Endothelial cell of umbilical vein (primary cell): ENCODE results near the gene ABR. TPM values are rescaled to one million over a fixed set of nuclear protein-coding genes. Genes with fewer than 3 reads are reported as not detected.

Experiments used
- BruUV-seq: library from RNA; stranded (reverse); fragments of 400-500 nt; replicated peaks from 2 replicates; lab custom pipeline; 2021; lab: Mats Ljungman, UMichigan
- CTCF ChIA-PET: fragments of 300-600, 350-600 bp; sonication (Branson Sonifier 250); formaldehyde crosslinking; loops from one replicate; lab custom pipeline; 2021; ENCODE audit warnings: antibody characterized with exemption, inconsistent platforms; lab: Charles Lee
- POLR2A ChIA-PET: fragments of 300-600, 350-600 bp; sonication (Branson Sonifier 250); formaldehyde crosslinking; loops from one replicate; lab custom pipeline; 2021; ENCODE audit warnings: antibody characterized with exemption, inconsistent platforms; lab: Charles Lee
- DNase-seq: peaks from one replicate; pipeline ENCODE4 v3.0.0-alpha.2; 2011; ENCODE audit warnings: low read depth, low spot score
- FAIRE-seq: peaks from 2 replicates; lab custom pipeline; 2011; peaks lifted over from hg19 to GRCh38; lab: Jason Lieb, UNC
- H2AFZ ChIP-seq: 2 replicates; pipeline ENCODE4 v1.6.0; 2012; ENCODE audit warnings: low read depth, low read length, control low read depth, inconsistent platforms
- H3K27ac ChIP-seq: 2 replicates; pipeline ENCODE4 v1.5.1; 2011; ENCODE audit warnings: low read depth, mild to moderate bottlenecking, control low read depth, low read length, moderate library complexity; ENCODE audit not compliant: insufficient read depth
- H3K27me3 ChIP-seq, 2 experiments: 2 replicates each; pipeline versions ENCODE4 v1.6.0 to v1.6.1; 2011; ENCODE audit warnings: low read length in 2 of 2, mixed read lengths in 1 of 2; ENCODE audit not compliant: control insufficient read depth in 2 of 2, insufficient read depth in 2 of 2
- H3K36me3 ChIP-seq, 2 experiments: 2 replicates in 1 of 2; 3 replicates in 1 of 2; pipeline ENCODE4 v1.5.1; 2011; ENCODE audit warnings: low read length in 2 of 2, mild to moderate bottlenecking in 1 of 2, moderate library complexity in 1 of 2; ENCODE audit not compliant: control insufficient read depth in 2 of 2, insufficient read depth in 2 of 2; ENCODE audit errors: extremely low read depth in 1 of 2
- H3K4me1 ChIP-seq: 3 replicates; pipeline ENCODE4 v1.5.1; 2011; ENCODE audit warnings: mild to moderate bottlenecking, low read length; ENCODE audit not compliant: control insufficient read depth, insufficient read depth; ENCODE audit errors: extremely low read depth
- H3K4me2 ChIP-seq: 2 replicates; pipeline ENCODE4 v1.6.1; 2011; ENCODE audit warnings: low read length, control low read depth, mixed read lengths; ENCODE audit not compliant: insufficient read depth
- H3K4me3 ChIP-seq, 3 experiments: fragments of 200-600 bp in 1 of 3; sonication (generic), shearing (Covaris generic) in 1 of 3; replicated peaks in 1 of 3; 2 replicates each; pipeline ENCODE4 v1.5.1; 2011 to 2016; ENCODE audit warnings: control low read depth in 3 of 3, low read length in 3 of 3, mild to moderate bottlenecking in 2 of 3, inconsistent platforms in 1 of 3, low read depth in 1 of 3, moderate library complexity in 1 of 3; ENCODE audit not compliant: insufficient read depth in 1 of 3
- H3K79me2 ChIP-seq: 2 replicates; pipeline ENCODE4 v1.6.0; 2012; ENCODE audit warnings: low read length, inconsistent platforms; ENCODE audit not compliant: control insufficient read depth, insufficient read depth
- H3K9ac ChIP-seq: replicated peaks from 2 replicates; pipeline ENCODE3; 2011; ENCODE audit warnings: low read length, control low read depth; ENCODE audit not compliant: insufficient read depth; ENCODE audit errors: extremely low read depth
- H3K9me1 ChIP-seq: replicated peaks from 3 replicates; pipeline ENCODE4 v1.6.0; 2011; ENCODE audit warnings: mild to moderate bottlenecking, low read length; ENCODE audit not compliant: control insufficient read depth, insufficient read depth; ENCODE audit errors: extremely low read depth
- H3K9me3 ChIP-seq: replicated peaks from 2 replicates; pipeline ENCODE4 v1.5.1; 2012; ENCODE audit warnings: low read length, inconsistent platforms; ENCODE audit not compliant: control insufficient read depth, insufficient read depth
- H4K20me1 ChIP-seq: replicated peaks from 2 replicates; pipeline ENCODE3; 2011; ENCODE audit warnings: mild to moderate bottlenecking, low read length; ENCODE audit not compliant: control insufficient read depth, insufficient read depth; ENCODE audit errors: extremely low read depth
- EZH2 ChIP-seq: IDR thresholded peaks from 2 replicates; pipeline ENCODE4 v1.6.1; 2012; ENCODE audit warnings: borderline replicate concordance, low read depth, mild to moderate bottlenecking, moderate library complexity, low read length, inconsistent platforms; ENCODE audit not compliant: severe bottlenecking
- FOS ChIP-seq: IDR thresholded peaks from 2 replicates; pipeline ENCODE4 v1.6.1; 2011; ENCODE audit warnings: mild to moderate bottlenecking, low read length, moderate library complexity, borderline replicate concordance; ENCODE audit not compliant: insufficient read depth
- GATA2 ChIP-seq: IDR thresholded peaks from 2 replicates; pipeline ENCODE4 v1.7.0; 2011; ENCODE audit warnings: low read depth, mild to moderate bottlenecking, moderate library complexity, mixed read lengths, low read length; ENCODE audit not compliant: insufficient read length, insufficient read depth
- JUN ChIP-seq: IDR thresholded peaks from 2 replicates; pipeline ENCODE4 v1.6.1; 2011; ENCODE audit warnings: borderline replicate concordance, low read depth; ENCODE audit not compliant: insufficient read length, insufficient read depth
- MYC ChIP-seq: IDR thresholded peaks from one replicate; pipeline ENCODE4 v1.6.1; 2011; ENCODE audit warnings: mild to moderate bottlenecking, low read depth, low read length
- POLR2A ChIP-seq: IDR thresholded peaks from 2 replicates; pipeline ENCODE4 v1.6.1; 2012; ENCODE audit warnings: low read depth, mild to moderate bottlenecking, control low read depth, low read length
- POLR2AphosphoS5 ChIP-seq: IDR thresholded peaks from 2 replicates; pipeline ENCODE4 v1.6.1; 2012; ENCODE audit warnings: low read depth, mild to moderate bottlenecking, control low read depth, low read length, moderate library complexity; ENCODE audit not compliant: insufficient read depth
- dilution Hi-C: fragments of 300-500 bp; cut with MboI; formaldehyde crosslinking; loops from one replicate; pipeline ENCODE4 v1.15.0; 2019; ENCODE audit warnings: low sequenced_read_pairs; ENCODE audit not compliant: extremely low pct_ligation_motif_present
- intact Hi-C: fragments of 100-400 bp; cut with micrococcal nuclease; formaldehyde crosslinking; loops from one replicate; pipeline ENCODE4 v1.10.0; 2022
- polyA plus RNA-seq, 4 experiments: library from polyadenylated mRNA; depleted of rRNA in 3 of 4; stranded (reverse) in 3 of 4; unstranded in 1 of 4; fragments of >200 nt; gene quantifications; 2 replicates each; pipeline versions ENCODE4 v1.2.1 to v1.2.3, GENCODE V29; 2011 to 2012; ENCODE audit warnings: missing spikeins in 1 of 4
- total RNA-seq: library from RNA; stranded (reverse); gene quantifications from 2 replicates; pipeline ENCODE4 v1.2.3, GENCODE V29; 2021
- TF ChIP-seq, protein P1 (sequence below): IDR thresholded peaks from 2 replicates; pipeline ENCODE4 v1.6.1; 2011; ENCODE audit not compliant: insufficient read depth, insufficient read length
- TF ChIP-seq, protein P2 (sequence below), 2 donors: IDR thresholded peaks; 1 replicate in 1 of 2; 2 replicates in 1 of 2; pipeline ENCODE4 v1.5.1; 2011; ENCODE audit warnings: low read length in 2 of 2, mild to moderate bottlenecking in 2 of 2, moderate library complexity in 2 of 2, control low read depth in 1 of 2, inconsistent platforms in 1 of 2, low read depth in 1 of 2; ENCODE audit not compliant: insufficient read depth in 1 of 2; ENCODE audit errors: extremely low read depth in 1 of 2

ABR gene
- total and polyA plus RNA-seq, 2 donors (not counting 3 experiments of a cell fraction or from before 2014, with no cell fraction given): 83.5 to 96.8 TPM

DNA sequence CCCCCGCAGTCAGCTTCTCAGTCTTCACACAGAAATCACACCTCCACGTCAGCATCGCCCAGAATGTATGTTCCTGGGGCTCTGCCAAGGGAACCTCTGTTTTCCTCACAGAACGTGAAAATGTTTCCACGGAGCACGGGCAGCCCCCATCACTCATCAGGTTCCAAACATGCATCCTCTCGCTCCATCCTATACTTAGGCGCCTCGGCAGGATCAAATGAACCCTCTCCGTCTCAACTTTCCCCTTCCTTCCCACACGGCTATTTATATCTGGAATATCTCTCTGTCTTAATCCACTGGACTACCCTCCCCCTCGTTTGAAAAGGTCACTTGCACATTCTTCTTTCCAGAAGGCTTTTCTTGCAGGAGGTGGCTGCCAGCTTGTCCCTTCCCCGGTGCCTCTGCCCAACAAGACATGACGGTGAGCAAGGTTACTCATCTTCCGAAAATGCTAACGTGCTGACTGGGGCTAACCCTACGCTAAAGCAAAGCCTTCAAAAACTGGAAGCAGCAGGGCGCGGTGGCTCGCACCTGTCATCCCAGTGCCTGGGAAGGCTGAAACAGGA lies 221.8 kb downstream of the ABR start:
- BruUV-seq: no TSS peak
- no peak overlapping the region for H3K4me3 ChIP-seq
- POLR2A ChIA-PET: no interaction called here
- peaks cover 5% of the 10 kb centered on the region for H3K4me1 ChIP-seq
- no peak overlapping the region for H2AFZ ChIP-seq
- no peak for DNase-seq
- intact Hi-C loops: no loop called here
- peaks cover 2% of the 10 kb centered on the region for H3K79me2 ChIP-seq
- no peaks in the 10 kb centered on the region for H3K9me3 ChIP-seq
- no peaks in the 10 kb centered on the region for H4K20me1 ChIP-seq
- CTCF ChIA-PET: no interaction called here
- no peak overlapping the region for H3K4me2 ChIP-seq
- no peak for TF ChIP-seq EZH2
- TF ChIP-seq, protein P1, sequence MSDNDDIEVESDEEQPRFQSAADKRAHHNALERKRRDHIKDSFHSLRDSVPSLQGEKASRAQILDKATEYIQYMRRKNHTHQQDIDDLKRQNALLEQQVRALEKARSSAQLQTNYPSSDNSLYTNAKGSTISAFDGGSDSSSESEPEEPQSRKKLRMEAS: no peak
- TF ChIP-seq, protein P2, sequence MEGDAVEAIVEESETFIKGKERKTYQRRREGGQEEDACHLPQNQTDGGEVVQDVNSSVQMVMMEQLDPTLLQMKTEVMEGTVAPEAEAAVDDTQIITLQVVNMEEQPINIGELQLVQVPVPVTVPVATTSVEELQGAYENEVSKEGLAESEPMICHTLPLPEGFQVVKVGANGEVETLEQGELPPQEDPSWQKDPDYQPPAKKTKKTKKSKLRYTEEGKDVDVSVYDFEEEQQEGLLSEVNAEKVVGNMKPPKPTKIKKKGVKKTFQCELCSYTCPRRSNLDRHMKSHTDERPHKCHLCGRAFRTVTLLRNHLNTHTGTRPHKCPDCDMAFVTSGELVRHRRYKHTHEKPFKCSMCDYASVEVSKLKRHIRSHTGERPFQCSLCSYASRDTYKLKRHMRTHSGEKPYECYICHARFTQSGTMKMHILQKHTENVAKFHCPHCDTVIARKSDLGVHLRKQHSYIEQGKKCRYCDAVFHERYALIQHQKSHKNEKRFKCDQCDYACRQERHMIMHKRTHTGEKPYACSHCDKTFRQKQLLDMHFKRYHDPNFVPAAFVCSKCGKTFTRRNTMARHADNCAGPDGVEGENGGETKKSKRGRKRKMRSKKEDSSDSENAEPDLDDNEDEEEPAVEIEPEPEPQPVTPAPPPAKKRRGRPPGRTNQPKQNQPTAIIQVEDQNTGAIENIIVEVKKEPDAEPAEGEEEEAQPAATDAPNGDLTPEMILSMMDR (IDR thresholded peaks at IDR 0.05; ENCODE audit: extremely low read depth in 1 of 2, insufficient read depth in 1 of 2, low read depth in 1 of 2, low read length in 2 of 2): no peak
- TF ChIP-seq MYC: no peak
- TF ChIP-seq FOS: no peak
- TF ChIP-seq POLR2AphosphoS5: no peak
- no peak for TF ChIP-seq JUN
- TF ChIP-seq POLR2A: no peak
- TF ChIP-seq GATA2: no peak
- H3K9me1 ChIP-seq: no peaks in the 10 kb centered on the region
- no peak overlapping the region for H3K9ac ChIP-seq
- H3K36me3 ChIP-seq: peaks cover 0 to 3% of the 10 kb centered on the region in 2 experiments
- dilution Hi-C loops: no loop called here
- no peak overlapping the region for H3K27ac ChIP-seq
- H3K27me3 ChIP-seq: no peaks in the 10 kb centered on the region
- no peak for FAIRE-seq
